NB4 (cell line): ENCODE data around the gene ANKRD18B.
A peak's percentile ranks its signal among the peaks of the same experiment; 100 is the strongest.
"Not testable (repeated sequence)": the region's sequence is repeated elsewhere in the genome, so short reads cannot be mapped to it uniquely, and the experiment has no call there.

Experiments
- DNase-seq: peaks from one replicate; pipeline ENCODE4 v3.0.0; 2010; ENCODE audit warnings: low read depth
- H3K4me3 ChIP-seq: one replicate; pipeline ENCODE4 v1.5.1; 2011; ENCODE audit warnings: mild to moderate bottlenecking, low read depth, low read length, moderate library complexity
- MYC ChIP-seq: IDR thresholded peaks from 2 replicates; pipeline ENCODE4 v1.6.1; 2011; ENCODE audit warnings: low read depth, low read length
- POLR2A ChIP-seq: IDR thresholded peaks from 2 replicates; pipeline ENCODE4 v1.6.1; 2011; ENCODE audit warnings: mild to moderate bottlenecking; ENCODE audit not compliant: insufficient read length; ENCODE audit errors: extremely low read depth
- TF ChIP-seq, protein P1 (sequence below): IDR thresholded peaks from one replicate; pipeline ENCODE4 v1.5.1; 2012; ENCODE audit warnings: low read depth, low read length
- TF ChIP-seq, protein P2 (sequence below): IDR thresholded peaks from 2 replicates; pipeline ENCODE4 v1.6.1; 2011; ENCODE audit warnings: low read depth, low read length

Gene ANKRD18B

GRCh38 chr9:33489066-33489465 lies 35.0 kb upstream of the ANKRD18B start:
- DNase-seq: no peak
- H3K4me3 ChIP-seq: no peak overlapping the region
- no peak for TF ChIP-seq MYC
- TF ChIP-seq, protein P1, sequence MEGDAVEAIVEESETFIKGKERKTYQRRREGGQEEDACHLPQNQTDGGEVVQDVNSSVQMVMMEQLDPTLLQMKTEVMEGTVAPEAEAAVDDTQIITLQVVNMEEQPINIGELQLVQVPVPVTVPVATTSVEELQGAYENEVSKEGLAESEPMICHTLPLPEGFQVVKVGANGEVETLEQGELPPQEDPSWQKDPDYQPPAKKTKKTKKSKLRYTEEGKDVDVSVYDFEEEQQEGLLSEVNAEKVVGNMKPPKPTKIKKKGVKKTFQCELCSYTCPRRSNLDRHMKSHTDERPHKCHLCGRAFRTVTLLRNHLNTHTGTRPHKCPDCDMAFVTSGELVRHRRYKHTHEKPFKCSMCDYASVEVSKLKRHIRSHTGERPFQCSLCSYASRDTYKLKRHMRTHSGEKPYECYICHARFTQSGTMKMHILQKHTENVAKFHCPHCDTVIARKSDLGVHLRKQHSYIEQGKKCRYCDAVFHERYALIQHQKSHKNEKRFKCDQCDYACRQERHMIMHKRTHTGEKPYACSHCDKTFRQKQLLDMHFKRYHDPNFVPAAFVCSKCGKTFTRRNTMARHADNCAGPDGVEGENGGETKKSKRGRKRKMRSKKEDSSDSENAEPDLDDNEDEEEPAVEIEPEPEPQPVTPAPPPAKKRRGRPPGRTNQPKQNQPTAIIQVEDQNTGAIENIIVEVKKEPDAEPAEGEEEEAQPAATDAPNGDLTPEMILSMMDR: no peak
- TF ChIP-seq, protein P2, sequence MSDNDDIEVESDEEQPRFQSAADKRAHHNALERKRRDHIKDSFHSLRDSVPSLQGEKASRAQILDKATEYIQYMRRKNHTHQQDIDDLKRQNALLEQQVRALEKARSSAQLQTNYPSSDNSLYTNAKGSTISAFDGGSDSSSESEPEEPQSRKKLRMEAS: no peak
- TF ChIP-seq POLR2A: no peak

DNA sequence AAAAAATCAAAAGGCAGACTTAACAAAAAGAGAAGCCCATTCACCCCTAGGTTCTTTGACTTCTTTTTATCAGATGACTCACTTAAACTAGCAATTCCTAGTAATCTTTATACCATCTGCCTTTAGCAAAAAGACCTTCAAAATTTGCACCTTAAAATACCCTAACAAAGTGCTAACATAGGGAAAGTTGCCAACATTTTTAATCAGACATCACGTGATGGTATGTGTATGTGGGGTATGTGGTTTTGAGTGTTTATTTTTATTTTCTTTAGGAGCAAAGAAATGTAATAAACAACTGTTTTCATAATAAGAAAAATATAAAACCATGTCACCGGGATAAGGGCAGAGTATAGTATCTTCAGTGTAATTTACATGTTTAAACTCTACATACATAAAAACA lies 30.2 kb upstream of the ANKRD18B start:
- H3K4me3 ChIP-seq, DNase-seq: not testable (repeated sequence)

DNA sequence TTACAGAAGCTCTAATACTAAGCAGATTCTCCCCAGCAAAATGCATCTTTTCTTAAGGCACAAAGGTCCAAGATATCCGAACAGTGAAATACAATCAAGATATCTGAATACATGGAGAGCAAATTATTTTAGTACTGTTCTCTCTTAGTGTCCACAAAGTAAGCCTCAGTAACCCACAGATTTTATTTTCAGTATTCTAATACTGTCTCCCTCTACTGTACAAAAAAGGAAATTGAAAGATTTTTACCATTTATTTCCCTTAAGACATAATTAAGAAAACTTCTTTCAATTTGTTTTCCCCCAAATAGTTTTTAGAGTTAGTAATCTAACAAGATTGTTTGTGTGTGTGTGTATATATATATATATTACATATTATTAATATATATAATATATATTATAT lies 25.7 kb upstream of the ANKRD18B start:
- peak; percentile 48 for DNase-seq
- no peak for TF ChIP-seq POLR2A
- TF ChIP-seq MYC: no peak
- TF ChIP-seq, protein P1: no peak
- TF ChIP-seq, protein P2: no peak
- no peak overlapping the region for H3K4me3 ChIP-seq

GRCh38 chr9:33506626-33507370 lies 17.3 kb upstream of the ANKRD18B start:
- H3K4me3 ChIP-seq: no peak overlapping the region
- no peak for DNase-seq
- TF ChIP-seq, protein P1: no peak
- TF ChIP-seq, protein P2: no peak
- no peak for TF ChIP-seq MYC
- TF ChIP-seq POLR2A: no peak

DNA sequence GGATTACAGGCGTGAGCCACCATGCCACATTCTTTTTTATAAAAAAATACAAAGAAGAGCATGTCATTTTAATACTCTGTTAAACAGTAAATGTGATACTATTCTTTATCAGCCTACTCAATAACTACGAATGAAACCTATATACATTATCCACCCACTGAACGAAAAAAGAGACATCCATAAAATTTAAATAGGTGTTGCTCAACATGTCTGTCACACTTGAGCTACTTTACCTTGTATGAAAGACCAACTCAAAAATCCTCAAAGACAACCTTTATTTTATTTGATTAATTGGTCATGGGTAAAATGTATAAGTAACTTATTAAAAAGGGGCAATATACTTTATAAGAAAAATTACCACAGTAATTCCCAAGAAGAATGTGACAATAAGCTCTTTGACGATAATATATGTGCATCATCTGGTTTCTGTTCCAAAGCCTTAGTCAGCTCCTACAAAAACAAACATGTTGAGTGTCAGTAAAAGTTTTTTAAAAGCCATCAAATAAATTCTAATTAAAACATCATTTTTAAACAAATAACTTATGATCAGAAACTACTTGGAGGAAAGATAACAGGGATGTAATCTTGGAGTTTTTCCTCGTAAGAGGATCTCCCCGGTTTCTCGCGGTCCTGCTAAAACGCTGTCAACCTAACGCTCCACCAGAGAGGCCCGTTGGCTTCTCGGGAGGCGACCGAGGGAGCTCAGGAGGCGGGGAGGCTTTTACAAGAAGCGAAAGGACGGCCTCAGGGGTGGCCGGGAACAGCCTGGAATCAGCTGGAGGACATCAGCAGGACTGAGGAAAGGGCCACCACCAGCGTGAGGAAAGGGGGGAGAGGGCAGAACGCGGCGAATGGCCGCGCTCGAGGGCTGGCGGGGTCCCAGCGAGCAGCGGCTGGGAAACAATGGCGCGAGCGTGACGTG lies 13.5 kb upstream of the ANKRD18B start:
- peak; percentile 84 for DNase-seq
- TF ChIP-seq, protein P1: no peak
- TF ChIP-seq POLR2A (peak; percentile 92), MYC (0 out of 2 replicates have a peak, but pooled peaks have one; percentile 25)
- TF ChIP-seq, protein P2: no peak
- peak overlapping the region; percentile 68 for H3K4me3 ChIP-seq

DNA sequence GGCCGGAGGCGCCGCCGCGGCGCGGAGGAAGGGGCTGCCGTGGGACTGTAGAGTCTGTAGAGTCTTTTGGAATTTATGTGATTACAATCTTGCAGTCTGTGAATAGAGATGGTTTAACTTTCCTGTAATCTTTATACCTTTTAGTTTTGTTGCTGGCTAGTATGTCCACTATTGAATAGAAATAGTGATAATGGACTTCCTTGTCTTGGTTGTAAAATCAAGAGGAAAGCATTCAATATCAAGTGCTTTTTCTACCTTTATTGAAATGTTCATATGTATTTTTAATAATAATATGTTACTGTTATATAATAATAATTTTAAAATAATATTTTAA lies 12.9 kb upstream of the ANKRD18B start:
- H3K4me3 ChIP-seq: peak overlapping the region; percentile 68
- not testable (repeated sequence) for DNase-seq

DNA sequence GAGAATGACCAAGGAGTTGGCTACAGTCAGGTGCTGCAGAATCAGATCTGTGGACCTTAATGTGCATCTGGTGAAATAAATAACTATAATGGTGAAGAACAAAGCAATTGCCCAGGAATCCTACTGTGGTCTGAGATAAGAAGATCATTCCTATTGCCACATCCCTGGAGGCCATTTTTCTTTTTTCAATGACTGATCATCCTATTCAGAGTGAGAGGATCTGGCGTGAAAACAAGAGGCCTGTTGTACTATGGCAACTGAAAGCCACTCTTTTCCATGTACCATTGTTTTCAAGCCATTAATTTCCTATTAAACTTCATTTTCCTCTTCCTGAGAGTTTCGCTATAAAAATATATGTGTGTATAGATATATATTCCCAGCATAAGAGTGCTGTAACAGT lies 11.5 kb upstream of the ANKRD18B start:
- H3K4me3 ChIP-seq, DNase-seq: not testable (repeated sequence)

DNA sequence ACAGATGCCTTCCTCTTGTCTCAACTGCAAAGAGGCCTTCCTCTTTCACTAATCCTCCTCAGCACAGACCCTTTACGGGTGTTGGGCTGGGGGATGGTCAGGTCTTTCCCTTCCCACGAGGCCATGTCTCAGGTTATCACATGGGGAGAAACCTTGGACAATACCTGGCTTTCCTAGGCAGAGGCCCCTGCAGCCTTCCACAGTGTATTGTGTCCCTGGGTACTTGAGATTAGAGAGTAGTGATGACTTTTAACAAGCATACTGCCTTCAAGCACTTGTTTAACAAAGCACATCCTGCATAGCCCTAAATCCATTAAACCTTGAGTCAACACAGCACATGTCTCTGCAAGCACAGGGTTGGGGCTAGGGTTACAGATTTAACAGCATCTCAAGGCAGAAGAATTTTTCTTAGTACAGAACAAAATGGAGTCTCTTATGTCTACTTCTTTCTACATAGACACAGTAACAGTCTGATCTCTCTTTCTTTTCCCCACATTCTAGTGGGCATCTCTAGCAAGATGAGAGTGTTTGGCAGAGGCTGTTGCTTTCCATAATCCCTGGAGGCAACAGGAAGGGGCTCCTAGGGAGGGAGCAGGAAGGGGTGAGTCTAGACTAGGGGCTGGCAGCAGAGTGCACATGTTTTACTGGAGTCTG lies 8.6 kb upstream of the ANKRD18B start:
- DNase-seq, H3K4me3 ChIP-seq: not testable (repeated sequence)

DNA sequence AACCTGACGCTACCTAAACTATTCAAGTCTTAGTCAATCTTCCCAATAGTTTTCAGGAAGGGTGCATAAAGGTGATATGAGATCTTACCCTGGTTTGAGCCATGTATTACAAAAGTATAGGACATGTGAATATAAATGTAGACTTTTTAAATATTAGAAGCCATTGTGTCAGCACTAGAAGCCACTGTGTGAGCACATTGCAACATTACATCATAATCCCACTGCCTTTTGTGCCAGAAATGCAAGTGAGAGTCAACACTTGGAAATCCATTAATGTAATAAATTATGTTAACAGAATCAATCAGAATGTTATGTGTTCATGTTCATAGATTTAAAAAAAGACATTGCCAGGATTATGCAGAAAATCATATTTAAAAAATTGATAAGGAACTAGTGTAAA lies 7.7 kb upstream of the ANKRD18B start:
- peak; percentile 35 for DNase-seq
- not testable (repeated sequence) for H3K4me3 ChIP-seq
